Heart left ventricle (tissue), 16 donors: ENCODE results near the gene TGFB1. TPM values are rescaled to one million over a fixed set of nuclear protein-coding genes. Genes with fewer than 3 reads are reported as not detected.

Experiments used
- ATAC-seq, 4 donors: fragments of 200-7000 bp; cut with Tn5 transposase; one replicate each; pipeline ENCODE4 v1.9.1; 2020 to 2022; ENCODE audit warnings: moderate library complexity in 4 of 4, mild to moderate bottlenecking in 3 of 4, moderate number of reproducible peaks in 1 of 4
- DNase-seq, 5 donors: peaks; one replicate each; pipeline ENCODE4 v3.0.0-alpha.2; 2020
- H3K27ac ChIP-seq, 12 donors: fragments of 200-600 bp; sonication (generic) in 4 of 12; one replicate each; pipeline versions ENCODE4 v1.5.0 to v1.8.0; 2016 to 2022; ENCODE audit warnings: mild to moderate bottlenecking in 2 of 12
- H3K27me3 ChIP-seq, 9 donors: fragments of 200-600 bp; sonication (generic) in 2 of 9; one replicate each; pipeline versions ENCODE4 v1.5.1 to v1.8.0; 2016 to 2022; ENCODE audit warnings: mild to moderate bottlenecking in 3 of 9
- H3K36me3 ChIP-seq, 9 donors: fragments of 200-600 bp; sonication (generic) in 2 of 9; one replicate each; pipeline versions ENCODE4 v1.5.0 to v1.8.0; 2018 to 2022; ENCODE audit warnings: mild to moderate bottlenecking in 2 of 9
- H3K4me1 ChIP-seq, 12 donors: fragments of 200-600 bp; sonication (generic) in 4 of 12; one replicate each; pipeline versions ENCODE4 v1.5.0 to v1.8.0; 2016 to 2022; ENCODE audit warnings: mild to moderate bottlenecking in 3 of 12
- H3K4me3 ChIP-seq, 12 donors: fragments of 200-600 bp; sonication (generic) in 4 of 12; one replicate each; pipeline versions ENCODE4 v1.5.0 to v1.8.0; 2017 to 2022; ENCODE audit warnings: mild to moderate bottlenecking in 9 of 12, moderate library complexity in 4 of 12
- H3K9me3 ChIP-seq, 12 donors: fragments of 200-600 bp; sonication (generic) in 4 of 12; one replicate each; pipeline versions ENCODE4 v1.5.0 to v1.8.0; 2016 to 2022; ENCODE audit warnings: mild to moderate bottlenecking in 1 of 12
- CTCF ChIP-seq, 12 donors: fragments of 200-600 bp; sonication (generic) in 4 of 12; IDR thresholded peaks; one replicate each; pipeline versions ENCODE4 v1.5.0 to v1.8.0; 2018 to 2022; ENCODE audit warnings: antibody characterized with exemption in 12 of 12, mild to moderate bottlenecking in 5 of 12
- POLR2A ChIP-seq, 2 donors: fragments of 450-650 bp; IDR thresholded peaks; one replicate each; pipeline ENCODE4 v1.6.1; 2017; ENCODE audit warnings: antibody characterized with exemption in 2 of 2, mild to moderate bottlenecking in 2 of 2, moderate library complexity in 2 of 2
- WGBS, 4 donors: extraction: QIAGEN DNeasy Blood & Tissue Kit in 2 of 4; methylation state at CpG; one replicate each; pipeline versions ENCODE4 v1.1.5 to v1.1.7; 2013 to 2018; 5-methylcytosine and 5-hydroxymethylcytosine counted together
- intact Hi-C, 10 donors: fragments of 100-400 bp; cut with DNase I; formaldehyde crosslinking; loops; one replicate each; pipeline versions ENCODE4 v1.11.1 to v1.14.2; 2022
- polyA plus RNA-seq, 2 donors: library from polyadenylated mRNA; stranded (reverse); fragments of 200-250 nt; gene quantifications; one replicate each; pipeline ENCODE4 v1.2.3, GENCODE V29; 2013
- total RNA-seq, 9 donors: library from RNA; depleted of rRNA in 2 of 9; stranded (reverse); fragments of >200 nt in 2 of 9; fragmentation: NEBNext Ultra II Directional in 3 of 9; extraction: Animal tissue kit (Norgen Biotek cat#: 25700) in 3 of 9; gene quantifications; one replicate each; pipeline versions ENCODE4 v1.1.0 to v1.2.4, GENCODE V29; 2016 to 2023
- donor health status: ischemic (EF 13 %, LVEDD 7.1; RV severe dilation, severe dysfunction).
- donor health status: healthy with polysubstance abuse.
- donor health status: DM: no; HTN: yes; CAD: no.
- donor health status: DM: no; HTN: no; CAD: no.
- donor health status: ischemic (EF 25% LVEDD 6.9; RV normal size, moderate dysfunction).
- donor health status: ischemic (EF 25% LVEDD 5.7; RV mildly dilated, moderate dysfunction).
- donor health status: healthy.
- donor health status: DM: yes; HTN: yes; CAD: no.
- donor health status: ischemic (EF 35%, LVEDD 5.7; RV mildly dilated, moderate dysfunction).
- donor health status: nonischemic (EF 11% LVEDD 7.7; RV severe dilation, severe dysfunction).
- donor health status: DM: yes; HTN: yes; CAD: no.
- donor health status: PGD.
- donor health status: ischemic (EF 29% LVEDD 5.4; RV normal size, mild dysfunction).
- donor health status: nonischemic (EF 23%, LVEDD 6.1; RV moderate dilation, normal function).

TGFB1 gene
- total and polyA plus RNA-seq, 11 donors = 9.4 to 68.8 (median 13.9) TPM

GRCh38 chr19:41339936-41340335 is 13.8 kb downstream of the TGFB1 start:
- intact Hi-C loops = no loop called here
- no peak for ATAC-seq
- peaks cover 0 to 96% (median 55%) of the 10 kb centered on the region in 9 donors for H3K36me3 ChIP-seq
- no peak for TF ChIP-seq CTCF (IDR thresholded peaks at IDR 0.05)
- H3K27ac ChIP-seq = no peak overlapping the region
- WGBS, 4 donors = 96 to 98% (median 97%) methylated on average over 5 of the region's 5 CpGs
- H3K4me3 ChIP-seq = no peak overlapping the region
- H3K4me1 ChIP-seq = peaks cover 0 to 35% (median 5%) of the 10 kb centered on the region in 12 donors
- H3K27me3 ChIP-seq = no peaks in the 10 kb centered on the region
- H3K9me3 ChIP-seq = no peaks in the 10 kb centered on the region
- no peak for DNase-seq

DNA sequence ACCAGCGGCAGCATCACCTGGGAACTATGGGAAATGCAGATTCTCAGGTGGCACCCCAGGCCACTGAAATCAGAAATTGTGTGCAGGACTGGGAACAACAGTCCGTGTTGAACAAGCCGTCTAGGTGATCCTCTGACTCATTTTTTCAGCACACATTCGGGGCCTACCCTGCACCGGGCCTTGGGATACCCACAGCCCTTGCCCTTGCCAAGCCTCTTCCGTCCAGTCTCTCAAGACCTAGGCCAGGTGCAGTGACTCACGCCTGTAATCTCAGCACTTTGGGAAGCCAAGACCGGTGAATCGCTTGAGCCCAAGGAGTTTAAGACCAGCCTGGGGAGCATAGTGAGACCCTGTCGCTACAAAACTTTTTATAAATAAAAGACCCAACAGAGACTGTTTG is 18.3 kb downstream of the TGFB1 start:
- no peak for TF ChIP-seq POLR2A (IDR thresholded peaks at IDR 0.05)
- no peak for TF ChIP-seq CTCF (IDR thresholded peaks at IDR 0.05)
- H3K4me1 ChIP-seq = peaks cover 0 to 46% (median 5%) of the 10 kb centered on the region in 12 donors
- 95 to 99% (median 95%) methylated on average over 10 of the region's 10 CpGs for whole genome bisulfite sequencing, 4 donors
- no peaks in the 10 kb centered on the region for H3K9me3 ChIP-seq
- ATAC-seq (no peak), DNase-seq (no peak)
- no peak overlapping the region for H3K4me3 ChIP-seq
- intact Hi-C loops = loop anchor here in 1 of 10 donors (2.0 kb wide), 1 partner anchor 13 kb away; no protein-coding TSS in a partner anchor
- H3K27ac ChIP-seq = peak overlapping the region in 3 of 12 donors; percentile 43 to 88 (median 47)
- H3K27me3 ChIP-seq = no peaks in the 10 kb centered on the region
- peaks cover 0 to 89% (median 38%) of the 10 kb centered on the region in 9 donors for H3K36me3 ChIP-seq

- Histone ChIP-seq H3K9me3 (no peaks in the 10 kb centered on the region), H3K4me1 (peaks cover 0 to 53% (median 5%) of the 10 kb centered on the region in 12 donors), H3K4me3 (peak overlapping the region in 1 of 12 donors; percentile 15), H3K27me3 (no peaks in the 10 kb centered on the region), H3K27ac (peak overlapping the region in 7 of 12 donors; percentile 23 to 88 (median 43)), H3K36me3 (peaks cover 0 to 89% (median 39%) of the 10 kb centered on the region in 9 donors)
- WGBS, 4 donors = 57 to 79% (median 67%) methylated on average over 5 of the region's 5 CpGs
- DNase-seq (no peak), ATAC-seq (peak; percentile 32 to 71 (median 50))
- TF ChIP-seq CTCF (IDR thresholded peaks at IDR 0.05) = no peak
- TF ChIP-seq POLR2A (IDR thresholded peaks at IDR 0.05) = no peak
- intact Hi-C loops = loop anchor here in 1 of 10 donors (2.0 kb wide), 1 partner anchor 14 kb away; no protein-coding TSS in a partner anchor
These were observed 18.9 kb downstream of the TGFB1 start for GRCh38 chr19:41334793-41335192.

DNA sequence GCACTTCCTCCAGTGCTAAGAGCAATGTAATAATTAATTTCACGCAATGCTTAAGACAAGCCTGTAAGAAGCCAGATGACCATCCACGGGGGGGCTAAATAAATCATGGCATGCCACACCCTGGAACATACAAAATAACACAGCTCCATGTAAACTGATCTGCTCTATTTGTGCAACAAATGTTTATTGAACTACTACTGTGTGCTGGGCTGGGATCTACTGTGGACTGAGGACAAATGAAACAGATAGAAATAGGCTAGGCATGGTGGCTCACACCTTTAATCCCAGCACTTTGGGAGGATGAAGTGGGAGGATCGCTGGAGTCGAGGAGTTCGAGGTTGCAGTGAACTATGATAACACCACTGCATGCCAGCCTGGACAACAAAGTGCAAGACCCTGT is 21.3 kb downstream of the TGFB1 start:
- no peaks in the 10 kb centered on the region for H3K9me3 ChIP-seq
- DNase-seq (no peak), ATAC-seq (no peak)
- no peaks in the 10 kb centered on the region for H3K27me3 ChIP-seq
- WGBS, 4 donors = 92 to 96% (median 95%) methylated on average over 5 of the region's 5 CpGs
- no peak overlapping the region for H3K4me3 ChIP-seq
- intact Hi-C loops = no loop called here
- H3K27ac ChIP-seq = no peak overlapping the region
- peaks cover 0 to 79% (median 24%) of the 10 kb centered on the region in 9 donors for H3K36me3 ChIP-seq
- no peak for TF ChIP-seq CTCF (IDR thresholded peaks at IDR 0.05)
- TF ChIP-seq POLR2A (IDR thresholded peaks at IDR 0.05) = no peak
- peaks cover 0 to 72% (median 17%) of the 10 kb centered on the region in 12 donors for H3K4me1 ChIP-seq
